GM13977 (cell line): ENCODE data around the gene SYT1.

ENCODE experiments used
- DNase-seq: peaks from one replicate; pipeline ENCODE4 v3.0.0; 2012; ENCODE audit warnings: low spot score
- in situ Hi-C: fragments of 300-500 bp; cut with MboI; formaldehyde crosslinking; loops from one replicate; pipeline ENCODE4 v1.12.0; 2022; ENCODE audit warnings: low sequenced_read_pairs, low pct_unique_long_range_greater_than_20kb, mixed read lengths, inconsistent platforms; ENCODE audit not compliant: unreplicated experiment
- TF ChIP-seq, protein P1 (sequence below): IDR thresholded peaks from 2 replicates; pipeline ENCODE4 v1.5.1; 2012; ENCODE audit warnings: mild to moderate bottlenecking, control low read depth; ENCODE audit not compliant: insufficient read depth; ENCODE audit errors: extremely low read depth, missing control alignments

The SYT1 gene

DNA sequence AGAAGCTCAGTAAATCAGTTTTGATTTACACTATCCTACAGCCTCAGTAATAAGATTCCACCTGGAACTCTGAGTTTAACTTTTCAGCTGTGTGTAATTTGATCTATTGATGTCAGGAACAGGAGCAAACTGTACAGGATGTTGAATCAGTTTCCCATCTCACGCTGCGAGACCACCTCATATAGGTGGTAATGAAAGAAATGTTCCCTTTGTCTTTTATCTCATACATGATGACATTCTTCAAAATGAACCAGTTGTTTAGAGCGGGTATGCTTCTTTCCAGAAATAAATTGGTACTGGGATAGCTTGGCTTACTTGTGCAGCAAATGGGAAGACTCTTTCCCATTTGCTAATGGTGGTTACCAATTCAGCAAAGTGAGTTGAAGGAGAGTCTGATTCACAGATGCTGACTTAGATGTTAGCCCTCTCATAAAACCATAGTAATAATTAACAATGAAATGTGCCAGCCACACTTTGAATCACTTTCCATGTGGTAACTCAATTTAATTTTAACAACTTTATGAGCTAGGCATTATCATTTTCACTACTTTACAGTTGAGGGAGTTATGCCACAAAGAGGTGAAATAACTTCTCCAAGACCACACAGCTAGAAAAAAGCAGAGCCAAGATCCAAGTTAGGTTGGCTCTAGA is 574.7 kb downstream of the SYT1 start:
- no peak for DNase-seq
- TF ChIP-seq, protein P1, sequence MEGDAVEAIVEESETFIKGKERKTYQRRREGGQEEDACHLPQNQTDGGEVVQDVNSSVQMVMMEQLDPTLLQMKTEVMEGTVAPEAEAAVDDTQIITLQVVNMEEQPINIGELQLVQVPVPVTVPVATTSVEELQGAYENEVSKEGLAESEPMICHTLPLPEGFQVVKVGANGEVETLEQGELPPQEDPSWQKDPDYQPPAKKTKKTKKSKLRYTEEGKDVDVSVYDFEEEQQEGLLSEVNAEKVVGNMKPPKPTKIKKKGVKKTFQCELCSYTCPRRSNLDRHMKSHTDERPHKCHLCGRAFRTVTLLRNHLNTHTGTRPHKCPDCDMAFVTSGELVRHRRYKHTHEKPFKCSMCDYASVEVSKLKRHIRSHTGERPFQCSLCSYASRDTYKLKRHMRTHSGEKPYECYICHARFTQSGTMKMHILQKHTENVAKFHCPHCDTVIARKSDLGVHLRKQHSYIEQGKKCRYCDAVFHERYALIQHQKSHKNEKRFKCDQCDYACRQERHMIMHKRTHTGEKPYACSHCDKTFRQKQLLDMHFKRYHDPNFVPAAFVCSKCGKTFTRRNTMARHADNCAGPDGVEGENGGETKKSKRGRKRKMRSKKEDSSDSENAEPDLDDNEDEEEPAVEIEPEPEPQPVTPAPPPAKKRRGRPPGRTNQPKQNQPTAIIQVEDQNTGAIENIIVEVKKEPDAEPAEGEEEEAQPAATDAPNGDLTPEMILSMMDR: no peak
- in situ Hi-C loops: no loop called here

DNA sequence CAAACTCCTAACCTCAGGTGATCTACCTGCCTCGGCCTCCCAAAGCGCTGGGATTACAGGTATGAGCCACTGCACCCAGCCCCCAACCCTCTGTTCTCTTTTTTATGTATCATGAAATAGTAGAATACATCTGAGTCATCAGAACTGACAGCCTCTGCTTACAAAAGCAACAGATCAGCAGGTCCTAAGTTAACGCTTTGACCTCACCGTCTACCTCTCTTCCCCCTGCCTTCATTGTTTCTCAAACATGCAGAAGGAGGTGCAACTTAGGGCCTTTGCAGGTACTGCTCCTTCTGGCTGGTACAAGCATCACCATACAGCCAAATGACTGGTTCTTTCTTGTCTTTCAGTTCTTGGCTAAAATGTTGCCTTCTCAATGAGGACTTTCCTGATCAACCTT is 577.0 kb downstream of the SYT1 start:
- TF ChIP-seq, protein P1: no peak
- in situ Hi-C loops: no loop called here
- DNase-seq: no peak

DNA sequence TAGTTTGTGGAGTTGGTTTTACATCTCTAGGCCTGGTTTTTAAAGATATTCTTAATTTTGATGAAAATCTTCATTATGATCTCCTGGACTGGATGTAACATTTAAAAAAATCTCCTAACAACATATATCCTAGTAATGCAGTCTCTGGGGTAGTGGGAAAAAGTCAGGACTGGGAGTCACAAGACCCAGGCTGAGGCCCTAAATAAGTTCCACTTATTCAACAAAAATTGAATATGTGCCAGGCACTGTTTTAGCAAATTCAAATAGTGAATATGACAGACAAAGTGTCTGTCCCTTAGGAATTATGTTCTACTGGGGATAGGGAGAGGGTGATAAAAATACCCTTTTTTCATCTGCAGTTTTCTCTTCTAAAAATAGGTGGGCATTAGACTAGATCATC is 577.8 kb downstream of the SYT1 start:
- TF ChIP-seq, protein P1: no peak
- DNase-seq: no peak
- in situ Hi-C loops: no loop called here

DNA sequence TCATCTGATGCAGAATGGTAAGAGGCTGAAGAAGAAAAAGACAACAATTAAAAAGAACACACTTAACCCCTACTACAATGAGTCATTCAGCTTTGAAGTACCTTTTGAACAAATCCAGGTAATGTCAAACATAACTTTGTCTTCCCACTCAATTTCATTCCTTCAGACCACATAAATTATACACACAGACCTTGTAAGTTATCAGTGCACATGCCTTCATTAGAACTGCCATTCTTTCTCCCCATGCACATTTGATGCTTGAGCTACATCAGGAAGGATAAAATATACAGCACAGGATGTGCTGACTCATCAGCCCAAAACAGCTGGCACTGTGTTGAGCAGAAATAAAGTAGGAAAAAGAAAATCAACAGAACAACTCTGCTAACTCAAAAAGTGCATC is 579.5 kb downstream of the SYT1 start:
- in situ Hi-C loops: no loop called here
- DNase-seq: no peak
- TF ChIP-seq, protein P1: no peak

DNA sequence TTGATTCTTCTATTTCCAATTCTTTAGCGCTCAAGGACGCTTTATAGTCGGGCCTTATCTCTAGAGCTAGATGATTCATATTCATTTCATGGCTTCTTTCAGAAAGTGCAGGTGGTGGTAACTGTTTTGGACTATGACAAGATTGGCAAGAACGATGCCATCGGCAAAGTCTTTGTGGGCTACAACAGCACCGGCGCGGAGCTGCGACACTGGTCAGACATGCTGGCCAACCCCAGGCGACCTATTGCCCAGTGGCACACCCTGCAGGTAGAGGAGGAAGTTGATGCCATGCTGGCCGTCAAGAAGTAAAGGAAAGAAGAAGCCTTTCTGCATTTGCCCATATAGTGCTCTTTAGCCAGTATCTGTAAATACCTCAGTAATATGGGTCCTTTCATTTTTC is 584.2 kb downstream of the SYT1 start:
- in situ Hi-C loops: no loop called here
- DNase-seq: no peak
- TF ChIP-seq, protein P1: no peak

DNA sequence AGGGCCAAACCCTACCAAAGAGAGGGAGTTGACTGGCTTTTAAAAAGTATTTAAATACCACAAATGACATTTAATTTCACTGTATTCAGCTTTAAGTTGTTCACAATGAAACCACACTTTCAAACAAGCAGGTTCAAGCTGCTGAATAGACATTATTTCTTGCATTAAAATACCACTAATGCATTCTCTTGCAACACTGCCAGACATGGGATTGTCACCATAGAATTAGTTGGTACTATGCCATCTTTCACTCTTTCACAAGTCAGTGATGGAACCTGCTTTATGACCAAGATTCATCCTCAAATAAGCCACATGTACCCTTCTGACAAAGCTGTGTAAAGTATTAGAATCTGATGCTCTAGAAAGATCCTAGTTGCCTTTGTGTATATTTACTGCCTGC is 586.8 kb downstream of the SYT1 start:
- TF ChIP-seq, protein P1: no peak
- in situ Hi-C loops: no loop called here
- no peak for DNase-seq

DNA sequence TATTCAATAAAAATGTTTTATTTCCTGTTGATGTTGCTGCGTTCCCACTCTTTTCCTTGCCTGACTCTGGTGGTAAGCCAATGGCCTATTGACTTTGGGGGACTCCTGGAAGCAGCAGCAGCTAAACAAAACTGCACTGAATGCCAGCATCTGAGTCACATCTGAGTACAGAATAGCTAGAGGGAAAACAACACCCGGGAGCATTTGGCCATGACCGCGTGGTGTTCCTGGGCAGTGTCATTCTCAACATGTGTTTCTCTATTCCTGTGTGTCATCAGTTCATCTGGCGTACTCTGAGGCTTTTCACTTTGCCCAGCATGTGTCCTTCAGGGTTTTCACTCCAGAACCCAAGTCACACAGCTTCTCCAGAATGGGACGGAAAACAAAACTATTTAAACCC is 587.4 kb downstream of the SYT1 start:
- TF ChIP-seq, protein P1: no peak
- in situ Hi-C loops: no loop called here
- no peak for DNase-seq
